ENCODE measurements around the gene SASH1.

Gene SASH1

GRCh38 chr6:148530976-148531375 is 188.3 kb downstream of the SASH1 start:
- Histone ChIP-seq H3K27ac (ENCODE audit: low read length) (no peak overlapping the region), H3K36me3 (ENCODE audit: control insufficient read depth in 2 of 2, insufficient read depth in 2 of 2, low read length in 2 of 2) (peaks cover 40 to 45% of the 10 kb centered on the region in 2 donors), H3K4me3 (ENCODE audit: low read length in 2 of 2) (peak overlapping the region in 1 of 2 donors; percentile 44), H3K9me3 (ENCODE audit: control insufficient read depth in 2 of 2, low read length in 2 of 2) (no peaks in the 10 kb centered on the region), H3K9ac (ENCODE audit: low read length in 2 of 2) (no peak overlapping the region), H3K27me3 (ENCODE audit: control insufficient read depth in 1 of 2, insufficient read depth in 2 of 2, low read length in 2 of 2) (no peaks in the 10 kb centered on the region), H3K4me1 (ENCODE audit: control insufficient read depth, insufficient read depth, low read length) (peaks cover 2% of the 10 kb centered on the region)

- H3K9ac ChIP-seq (ENCODE audit: low read length in 2 of 2) = no peak overlapping the region
- no peak overlapping the region for H3K4me3 ChIP-seq (ENCODE audit: low read length in 2 of 2)
- no peaks in the 10 kb centered on the region for H3K4me1 ChIP-seq (ENCODE audit: control insufficient read depth, insufficient read depth, low read length)
- no peaks in the 10 kb centered on the region for H3K27me3 ChIP-seq (ENCODE audit: control insufficient read depth in 1 of 2, insufficient read depth in 2 of 2, low read length in 2 of 2)
- H3K36me3 ChIP-seq (ENCODE audit: control insufficient read depth in 2 of 2, insufficient read depth in 2 of 2, low read length in 2 of 2) = peaks cover 43 to 48% of the 10 kb centered on the region in 2 donors
- no peak overlapping the region for H3K27ac ChIP-seq (ENCODE audit: low read length)
- no peaks in the 10 kb centered on the region for H3K9me3 ChIP-seq (ENCODE audit: control insufficient read depth in 2 of 2, low read length in 2 of 2)
These were observed 190.1 kb downstream of the SASH1 start for GRCh38 chr6:148532698-148533097.

GRCh38 chr6:148533309-148534107 is 190.9 kb downstream of the SASH1 start:
- Histone ChIP-seq H3K9me3 (ENCODE audit: control insufficient read depth in 2 of 2, low read length in 2 of 2) (no peaks in the 10 kb centered on the region), H3K27ac (ENCODE audit: low read length) (no peak overlapping the region), H3K27me3 (ENCODE audit: control insufficient read depth in 1 of 2, insufficient read depth in 2 of 2, low read length in 2 of 2) (no peaks in the 10 kb centered on the region), H3K36me3 (ENCODE audit: control insufficient read depth in 2 of 2, insufficient read depth in 2 of 2, low read length in 2 of 2) (peaks cover 43 to 49% of the 10 kb centered on the region in 2 donors), H3K4me3 (ENCODE audit: low read length in 2 of 2) (no peak overlapping the region), H3K9ac (ENCODE audit: low read length in 2 of 2) (no peak overlapping the region), H3K4me1 (ENCODE audit: control insufficient read depth, insufficient read depth, low read length) (no peaks in the 10 kb centered on the region)

- Histone ChIP-seq H3K4me3 (ENCODE audit: low read length in 2 of 2) (no peak overlapping the region), H3K27ac (ENCODE audit: low read length) (no peak overlapping the region), H3K4me1 (ENCODE audit: control insufficient read depth, insufficient read depth, low read length) (no peaks in the 10 kb centered on the region), H3K36me3 (ENCODE audit: control insufficient read depth in 2 of 2, insufficient read depth in 2 of 2, low read length in 2 of 2) (peaks cover 45 to 49% of the 10 kb centered on the region in 2 donors), H3K27me3 (ENCODE audit: control insufficient read depth in 1 of 2, insufficient read depth in 2 of 2, low read length in 2 of 2) (no peaks in the 10 kb centered on the region), H3K9me3 (ENCODE audit: control insufficient read depth in 2 of 2, low read length in 2 of 2) (no peaks in the 10 kb centered on the region), H3K9ac (ENCODE audit: low read length in 2 of 2) (no peak overlapping the region)
These were observed 192.2 kb downstream of the SASH1 start for GRCh38 chr6:148534871-148535270.

GRCh38 chr6:148535381-148535780 is 192.7 kb downstream of the SASH1 start:
- H3K4me1 ChIP-seq (ENCODE audit: control insufficient read depth, insufficient read depth, low read length) = no peaks in the 10 kb centered on the region
- peaks cover 49 to 53% of the 10 kb centered on the region in 2 donors for H3K36me3 ChIP-seq (ENCODE audit: control insufficient read depth in 2 of 2, insufficient read depth in 2 of 2, low read length in 2 of 2)
- no peak overlapping the region for H3K4me3 ChIP-seq (ENCODE audit: low read length in 2 of 2)
- no peaks in the 10 kb centered on the region for H3K27me3 ChIP-seq (ENCODE audit: control insufficient read depth in 1 of 2, insufficient read depth in 2 of 2, low read length in 2 of 2)
- no peak overlapping the region for H3K9ac ChIP-seq (ENCODE audit: low read length in 2 of 2)
- H3K9me3 ChIP-seq (ENCODE audit: control insufficient read depth in 2 of 2, low read length in 2 of 2) = no peaks in the 10 kb centered on the region
- no peak overlapping the region for H3K27ac ChIP-seq (ENCODE audit: low read length)

- H3K27me3 ChIP-seq (ENCODE audit: control insufficient read depth in 1 of 2, insufficient read depth in 2 of 2, low read length in 2 of 2) = no peaks in the 10 kb centered on the region
- no peak overlapping the region for H3K4me3 ChIP-seq (ENCODE audit: low read length in 2 of 2)
- H3K36me3 ChIP-seq (ENCODE audit: control insufficient read depth in 2 of 2, insufficient read depth in 2 of 2, low read length in 2 of 2) = peaks cover 55 to 59% of the 10 kb centered on the region in 2 donors
- no peak overlapping the region for H3K27ac ChIP-seq (ENCODE audit: low read length)
- no peak overlapping the region for H3K9ac ChIP-seq (ENCODE audit: low read length in 2 of 2)
- no peaks in the 10 kb centered on the region for H3K9me3 ChIP-seq (ENCODE audit: control insufficient read depth in 2 of 2, low read length in 2 of 2)
- no peaks in the 10 kb centered on the region for H3K4me1 ChIP-seq (ENCODE audit: control insufficient read depth, insufficient read depth, low read length)
These were observed 193.3 kb downstream of the SASH1 start for GRCh38 chr6:148535976-148536375.

GRCh38 chr6:148538261-148539190 is 195.9 kb downstream of the SASH1 start:
- Histone ChIP-seq H3K4me3 (ENCODE audit: low read length in 2 of 2) (no peak overlapping the region), H3K9ac (ENCODE audit: low read length in 2 of 2) (peak overlapping the region in 1 of 2 donors; percentile 41), H3K27ac (ENCODE audit: low read length) (peak overlapping the region; percentile 24), H3K36me3 (ENCODE audit: control insufficient read depth in 2 of 2, insufficient read depth in 2 of 2, low read length in 2 of 2) (peaks cover 58 to 60% of the 10 kb centered on the region in 2 donors), H3K9me3 (ENCODE audit: control insufficient read depth in 2 of 2, low read length in 2 of 2) (no peaks in the 10 kb centered on the region), H3K27me3 (ENCODE audit: control insufficient read depth in 1 of 2, insufficient read depth in 2 of 2, low read length in 2 of 2) (no peaks in the 10 kb centered on the region), H3K4me1 (ENCODE audit: control insufficient read depth, insufficient read depth, low read length) (no peaks in the 10 kb centered on the region)

- Histone ChIP-seq H3K27me3 (ENCODE audit: control insufficient read depth in 1 of 2, insufficient read depth in 2 of 2, low read length in 2 of 2) (no peaks in the 10 kb centered on the region), H3K9me3 (ENCODE audit: control insufficient read depth in 2 of 2, low read length in 2 of 2) (no peaks in the 10 kb centered on the region), H3K36me3 (ENCODE audit: control insufficient read depth in 2 of 2, insufficient read depth in 2 of 2, low read length in 2 of 2) (peaks cover 50 to 58% of the 10 kb centered on the region in 2 donors), H3K4me1 (ENCODE audit: control insufficient read depth, insufficient read depth, low read length) (peaks cover 5% of the 10 kb centered on the region), H3K27ac (ENCODE audit: low read length) (no peak overlapping the region), H3K4me3 (ENCODE audit: low read length in 2 of 2) (no peak overlapping the region), H3K9ac (ENCODE audit: low read length in 2 of 2) (no peak overlapping the region)
These were observed 200.9 kb downstream of the SASH1 start for GRCh38 chr6:148543540-148543939.

- Histone ChIP-seq H3K4me3 (ENCODE audit: low read length in 2 of 2) (no peak overlapping the region), H3K9ac (ENCODE audit: low read length in 2 of 2) (no peak overlapping the region), H3K9me3 (ENCODE audit: control insufficient read depth in 2 of 2, low read length in 2 of 2) (no peaks in the 10 kb centered on the region), H3K4me1 (ENCODE audit: control insufficient read depth, insufficient read depth, low read length) (peaks cover 6% of the 10 kb centered on the region), H3K27me3 (ENCODE audit: control insufficient read depth in 1 of 2, insufficient read depth in 2 of 2, low read length in 2 of 2) (no peaks in the 10 kb centered on the region), H3K27ac (ENCODE audit: low read length) (no peak overlapping the region), H3K36me3 (ENCODE audit: control insufficient read depth in 2 of 2, insufficient read depth in 2 of 2, low read length in 2 of 2) (peaks cover 55 to 62% of the 10 kb centered on the region in 2 donors)
These were observed 201.8 kb downstream of the SASH1 start for GRCh38 chr6:148544421-148544820.

DNA sequence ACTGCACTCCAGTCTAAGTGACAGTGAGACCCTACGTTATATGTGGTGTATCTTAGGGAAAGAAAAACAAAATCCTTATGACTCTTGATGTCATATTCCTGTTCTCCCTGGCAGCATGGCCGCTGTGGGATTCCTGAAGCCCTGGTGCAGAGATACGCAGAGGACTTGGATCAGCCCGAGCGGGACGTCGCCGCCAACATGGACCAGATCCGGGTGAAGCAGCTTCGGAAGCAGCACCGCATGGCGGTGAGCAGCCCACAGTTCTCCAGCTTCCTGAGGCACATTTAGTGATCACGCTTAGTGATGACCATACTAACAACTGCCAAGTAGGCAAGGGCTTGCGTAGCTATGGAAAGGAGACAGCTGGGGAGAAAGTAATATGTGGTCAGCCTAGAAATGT is 203.3 kb downstream of the SASH1 start:
- H3K27me3 ChIP-seq (ENCODE audit: control insufficient read depth in 1 of 2, insufficient read depth in 2 of 2, low read length in 2 of 2) = no peaks in the 10 kb centered on the region
- no peak overlapping the region for H3K27ac ChIP-seq (ENCODE audit: low read length)

More for the DNA sequence above, 203.3 kb downstream of the SASH1 start:
- H3K9ac ChIP-seq (ENCODE audit: low read length in 2 of 2) = no peak overlapping the region
- H3K4me1 ChIP-seq (ENCODE audit: control insufficient read depth, insufficient read depth, low read length) = peaks cover 6% of the 10 kb centered on the region
- no peaks in the 10 kb centered on the region for H3K9me3 ChIP-seq (ENCODE audit: control insufficient read depth in 2 of 2, low read length in 2 of 2)
- H3K4me3 ChIP-seq (ENCODE audit: low read length in 2 of 2) = no peak overlapping the region
- peaks cover 47 to 50% of the 10 kb centered on the region in 2 donors for H3K36me3 ChIP-seq (ENCODE audit: control insufficient read depth in 2 of 2, insufficient read depth in 2 of 2, low read length in 2 of 2)
